Immature natural killer cell (primary cell): ENCODE results near the gene IRF2. TPM values are rescaled to one million over a fixed set of nuclear protein-coding genes. Genes with fewer than 3 reads are reported as not detected.

ENCODE experiments used
- DNase-seq, 3 donors: peaks; one replicate each; pipeline ENCODE4 v3.0.0; 2022; ENCODE audit warnings: mixed read lengths in 1 of 3
- H3K27ac Mint-ChIP-seq, 6 donors: one replicate each; pipeline ENCODE4 v1.8.0; 2020; ENCODE audit warnings: mixed read lengths in 6 of 6, mild to moderate bottlenecking in 5 of 6, inconsistent platforms in 4 of 6, moderate library complexity in 3 of 6
- H3K27me3 Mint-ChIP-seq, 3 donors: one replicate each; pipeline ENCODE4 v1.8.0; 2020 to 2021; ENCODE audit warnings: low read depth in 3 of 3, mild to moderate bottlenecking in 3 of 3, mixed read lengths in 3 of 3, moderate library complexity in 3 of 3, inconsistent platforms in 1 of 3
- H3K36me3 Mint-ChIP-seq, 3 donors: one replicate each; pipeline ENCODE4 v1.8.0; 2020; ENCODE audit warnings: mixed read lengths in 3 of 3, inconsistent platforms in 2 of 3, mild to moderate bottlenecking in 2 of 3
- H3K4me1 Mint-ChIP-seq, 2 donors: one replicate each; pipeline ENCODE4 v1.8.0; 2020; ENCODE audit warnings: inconsistent platforms in 2 of 2, mild to moderate bottlenecking in 2 of 2, mixed read lengths in 2 of 2, moderate library complexity in 1 of 2
- H3K4me3 Mint-ChIP-seq, 5 donors: one replicate each; pipeline ENCODE4 v1.8.0; 2020; ENCODE audit warnings: mild to moderate bottlenecking in 5 of 5, mixed read lengths in 5 of 5, inconsistent platforms in 3 of 5, moderate library complexity in 3 of 5
- H3K9me3 Mint-ChIP-seq, 6 donors: one replicate each; pipeline ENCODE4 v1.8.0; 2020; ENCODE audit warnings: mild to moderate bottlenecking in 6 of 6, mixed read lengths in 6 of 6, inconsistent platforms in 4 of 6, moderate library complexity in 3 of 6
- polyA plus RNA-seq, 3 donors: library from polyadenylated mRNA; unstranded; fragments of 300-500 nt; fragmentation: Illumina TruSeq; gene quantifications; one replicate each; pipeline ENCODE4 v1.2.3, GENCODE V29; 2021

Gene IRF2
- polyA plus RNA-seq, 3 donors from 2014 or later: 68.5 to 103 (median 76.9) TPM

- Mint-ChIP-seq H3K27ac (peak overlapping the region; percentile 89 to 95 (median 92)), H3K36me3 (peaks cover 0 to 4% (median 3%) of the 10 kb centered on the region in 3 donors), H3K27me3 (peaks cover 0 to 2% (median 2%) of the 10 kb centered on the region in 3 donors), H3K4me1 (peaks cover 78 to 95% of the 10 kb centered on the region in 2 donors), H3K4me3 (peak overlapping the region; percentile 40 to 84 (median 63)), H3K9me3 (no peaks in the 10 kb centered on the region)
- peak; percentile 33 to 51 (median 36) for DNase-seq
Observed at GRCh38 chr4:184453365-184454160, 20.8 kb downstream of the IRF2 start.

GRCh38 chr4:184452740-184453139, 21.6 kb downstream of the IRF2 start:
- Mint-ChIP-seq H3K27me3 (peaks cover 0 to 2% (median 0%) of the 10 kb centered on the region in 3 donors), H3K9me3 (no peaks in the 10 kb centered on the region), H3K36me3 (peaks cover 0 to 4% (median 3%) of the 10 kb centered on the region in 3 donors), H3K27ac (peak overlapping the region in 3 of 6 donors; percentile 19 to 90 (median 49)), H3K4me1 (peaks cover 78 to 95% of the 10 kb centered on the region in 2 donors), H3K4me3 (no peak overlapping the region)
- DNase-seq: no peak

GRCh38 chr4:184451726-184452125, 22.6 kb downstream of the IRF2 start:
- Mint-ChIP-seq H3K27ac (peak overlapping the region in 4 of 6 donors; percentile 43 to 76 (median 61)), H3K4me3 (no peak overlapping the region), H3K27me3 (peaks cover 0 to 2% (median 0%) of the 10 kb centered on the region in 3 donors), H3K4me1 (peaks cover 78 to 95% of the 10 kb centered on the region in 2 donors), H3K36me3 (peaks cover 0 to 4% (median 0%) of the 10 kb centered on the region in 3 donors), H3K9me3 (no peaks in the 10 kb centered on the region)
- DNase-seq: no peak

- H3K9me3 Mint-ChIP-seq: no peaks in the 10 kb centered on the region
- peaks cover 0 to 6% (median 0%) of the 10 kb centered on the region in 3 donors for H3K36me3 Mint-ChIP-seq
- peaks cover 78 to 95% of the 10 kb centered on the region in 2 donors for H3K4me1 Mint-ChIP-seq
- H3K27me3 Mint-ChIP-seq: peaks cover 0 to 2% (median 0%) of the 10 kb centered on the region in 3 donors
- peak overlapping the region; percentile 22 to 79 (median 76) for H3K27ac Mint-ChIP-seq
- H3K4me3 Mint-ChIP-seq: no peak overlapping the region
- DNase-seq: no peak
Observed at GRCh38 chr4:184450743-184451535, 23.4 kb downstream of the IRF2 start.

- Mint-ChIP-seq H3K27ac (peak overlapping the region; percentile 42 to 98 (median 92)), H3K4me3 (peak overlapping the region in 1 of 5 donors; percentile 64), H3K36me3 (peaks cover 0 to 8% (median 0%) of the 10 kb centered on the region in 3 donors), H3K4me1 (peaks cover 80 to 95% of the 10 kb centered on the region in 2 donors), H3K27me3 (peaks cover 0 to 2% (median 0%) of the 10 kb centered on the region in 3 donors), H3K9me3 (no peaks in the 10 kb centered on the region)
- DNase-seq: no peak
Observed at GRCh38 chr4:184450045-184450444, 24.3 kb downstream of the IRF2 start.

GRCh38 chr4:184448821-184449220, 25.5 kb downstream of the IRF2 start:
- Mint-ChIP-seq H3K9me3 (no peaks in the 10 kb centered on the region), H3K4me1 (peaks cover 79 to 95% of the 10 kb centered on the region in 2 donors), H3K27me3 (peaks cover 0 to 2% (median 0%) of the 10 kb centered on the region in 3 donors), H3K36me3 (peaks cover 0 to 8% (median 0%) of the 10 kb centered on the region in 3 donors), H3K27ac (peak overlapping the region; percentile 88 to 98 (median 94)), H3K4me3 (peak overlapping the region; percentile 77 to 88 (median 86))
- DNase-seq: peak; percentile 32 to 38 (median 33)

GRCh38 chr4:184448141-184448540, 26.2 kb downstream of the IRF2 start:
- peaks cover 0 to 8% (median 0%) of the 10 kb centered on the region in 3 donors for H3K36me3 Mint-ChIP-seq
- peak overlapping the region; percentile 88 to 98 (median 94) for H3K27ac Mint-ChIP-seq
- no peaks in the 10 kb centered on the region for H3K9me3 Mint-ChIP-seq
- H3K4me3 Mint-ChIP-seq: peak overlapping the region; percentile 77 to 88 (median 86)
- DNase-seq: no peak
- H3K4me1 Mint-ChIP-seq: peaks cover 79 to 95% of the 10 kb centered on the region in 2 donors
- peaks cover 0 to 3% (median 0%) of the 10 kb centered on the region in 3 donors for H3K27me3 Mint-ChIP-seq

- peak overlapping the region; percentile 88 to 98 (median 94) for H3K27ac Mint-ChIP-seq
- H3K36me3 Mint-ChIP-seq: peaks cover 0 to 8% (median 0%) of the 10 kb centered on the region in 3 donors
- H3K27me3 Mint-ChIP-seq: peaks cover 0 to 3% (median 0%) of the 10 kb centered on the region in 3 donors
- no peak for DNase-seq
- H3K4me1 Mint-ChIP-seq: peaks cover 82 to 97% of the 10 kb centered on the region in 2 donors
- H3K9me3 Mint-ChIP-seq: no peaks in the 10 kb centered on the region
- peak overlapping the region; percentile 55 to 88 (median 79) for H3K4me3 Mint-ChIP-seq
Observed at GRCh38 chr4:184447664-184448063, 26.7 kb downstream of the IRF2 start.

GRCh38 chr4:184446132-184446658, 28.2 kb downstream of the IRF2 start:
- no peak for DNase-seq
- Mint-ChIP-seq H3K4me3 (peak overlapping the region in 1 of 5 donors; percentile 63), H3K9me3 (no peaks in the 10 kb centered on the region), H3K27me3 (peaks cover 0 to 3% (median 0%) of the 10 kb centered on the region in 3 donors), H3K27ac (peak overlapping the region; percentile 47 to 91 (median 82)), H3K36me3 (peaks cover 0 to 8% (median 0%) of the 10 kb centered on the region in 3 donors), H3K4me1 (peaks cover 88 to 97% of the 10 kb centered on the region in 2 donors)

- DNase-seq: peak; percentile 5 to 44 (median 20)
- peaks cover 0 to 8% (median 0%) of the 10 kb centered on the region in 3 donors for H3K36me3 Mint-ChIP-seq
Observed at GRCh38 chr4:184444953-184445309, 29.4 kb downstream of the IRF2 start.

GRCh38 chr4:184444215-184444952, 30.0 kb downstream of the IRF2 start:
- Mint-ChIP-seq H3K27ac (peak overlapping the region; percentile 54 to 83 (median 70)), H3K27me3 (peaks cover 0 to 3% (median 0%) of the 10 kb centered on the region in 3 donors), H3K36me3 (peaks cover 0 to 8% (median 0%) of the 10 kb centered on the region in 3 donors), H3K4me1 (peaks cover 91 to 100% of the 10 kb centered on the region in 2 donors), H3K4me3 (peak overlapping the region; percentile 5 to 60 (median 54)), H3K9me3 (no peaks in the 10 kb centered on the region)
- no peak for DNase-seq

More at GRCh38 chr4:184444953-184445309, 29.4 kb downstream of the IRF2 start:
- Mint-ChIP-seq H3K4me3 (peak overlapping the region; percentile 47 to 60 (median 54)), H3K27ac (peak overlapping the region; percentile 54 to 83 (median 70)), H3K27me3 (peaks cover 0 to 3% (median 0%) of the 10 kb centered on the region in 3 donors), H3K4me1 (peaks cover 91 to 100% of the 10 kb centered on the region in 2 donors), H3K9me3 (no peaks in the 10 kb centered on the region)

- peaks cover 0 to 3% (median 0%) of the 10 kb centered on the region in 3 donors for H3K27me3 Mint-ChIP-seq
- peak overlapping the region in 3 of 6 donors; percentile 10 to 48 (median 37) for H3K27ac Mint-ChIP-seq
- H3K4me1 Mint-ChIP-seq: peaks cover 87 to 97% of the 10 kb centered on the region in 2 donors
- H3K4me3 Mint-ChIP-seq: no peak overlapping the region
- peaks cover 0 to 8% (median 0%) of the 10 kb centered on the region in 3 donors for H3K36me3 Mint-ChIP-seq
- no peaks in the 10 kb centered on the region for H3K9me3 Mint-ChIP-seq
- no peak for DNase-seq
Observed at GRCh38 chr4:184443318-184443717, 31.0 kb downstream of the IRF2 start.
